Thoracic aorta (tissue), 2 donors: ENCODE measurements around the gene ADCY5. TPM values are rescaled to one million over a fixed set of nuclear protein-coding genes. Genes with fewer than 3 reads are reported as not detected.

Experiments
- ATAC-seq: fragments of 150-250 bp; one replicate; pipeline ENCODE4 v1.8.0; 2017; ENCODE audit warnings: low read depth; ENCODE audit not compliant: insufficient number of reproducible peaks, low FRiP score
- DNase-seq: peaks from one replicate; pipeline ENCODE4 v3.0.0-alpha.2; 2020; ENCODE audit warnings: low spot score
- H3K27ac ChIP-seq, 2 donors: fragments of 200-600 bp; sonication (generic); 1 replicate in 1 of 2; 2 replicates in 1 of 2; pipeline ENCODE4 v1.5.1; 2016; ENCODE audit warnings: mild to moderate bottlenecking in 2 of 2, moderate library complexity in 2 of 2
- H3K27me3 ChIP-seq: fragments of 200-600 bp; sonication (generic); replicated peaks from 2 replicates; pipeline ENCODE4 v1.6.0; 2016; ENCODE audit warnings: mild to moderate bottlenecking; ENCODE audit not compliant: insufficient read depth
- H3K36me3 ChIP-seq: fragments of 200-600 bp; sonication (generic); one replicate; pipeline ENCODE4 v1.5.1; 2016
- H3K4me1 ChIP-seq, 2 donors: fragments of 200-600 bp; sonication (generic); 1 replicate in 1 of 2; 2 replicates in 1 of 2; pipeline versions ENCODE4 v1.5.1 to v1.6.0; 2016; ENCODE audit warnings: low read depth in 2 of 2, mild to moderate bottlenecking in 1 of 2; ENCODE audit not compliant: control insufficient read depth in 1 of 2
- H3K4me3 ChIP-seq: fragments of 200-600 bp; sonication (generic); 2 replicates; pipeline ENCODE4 v1.5.1; 2016; ENCODE audit warnings: mild to moderate bottlenecking
- H3K9me3 ChIP-seq: fragments of 200-600 bp; sonication (generic); 2 replicates; pipeline ENCODE4 v1.5.1; 2016
- total RNA-seq, 2 donors: library from RNA; depleted of rRNA; stranded (reverse); fragments of >200 nt; gene quantifications; one replicate each; pipeline versions ENCODE4 v1.1.0 to v1.2.3, GENCODE V29; 2016
- TF ChIP-seq, protein P1 (sequence below): fragments of 200-600 bp; sonication (generic); IDR thresholded peaks from one replicate; pipeline ENCODE4 v1.5.1; 2019; ENCODE audit warnings: antibody characterized with exemption

Gene ADCY5
- total RNA-seq, 2 donors from 2014 or later: 104 to 123 TPM

DNA sequence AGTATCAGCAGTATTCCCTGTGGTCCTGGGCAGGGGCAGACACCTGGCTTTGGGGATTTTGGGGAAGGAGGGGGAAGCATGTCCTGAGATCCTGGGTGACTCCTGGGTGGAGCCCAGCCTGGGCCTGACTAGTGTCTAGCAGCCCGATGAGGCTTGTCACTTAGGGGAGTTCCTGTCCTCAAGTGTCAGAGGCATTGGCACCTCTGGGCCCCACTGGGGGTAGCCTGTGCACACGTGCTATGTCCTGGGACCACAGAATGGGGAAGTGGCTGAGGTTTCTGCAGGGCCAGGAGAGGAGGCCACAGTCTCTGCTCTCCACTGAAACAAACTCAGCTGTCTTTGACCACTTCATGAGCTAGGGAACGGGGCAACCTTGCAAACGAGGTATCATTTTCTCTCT lies 31.5 kb upstream of the ADCY5 start:
- TF ChIP-seq, protein P1, sequence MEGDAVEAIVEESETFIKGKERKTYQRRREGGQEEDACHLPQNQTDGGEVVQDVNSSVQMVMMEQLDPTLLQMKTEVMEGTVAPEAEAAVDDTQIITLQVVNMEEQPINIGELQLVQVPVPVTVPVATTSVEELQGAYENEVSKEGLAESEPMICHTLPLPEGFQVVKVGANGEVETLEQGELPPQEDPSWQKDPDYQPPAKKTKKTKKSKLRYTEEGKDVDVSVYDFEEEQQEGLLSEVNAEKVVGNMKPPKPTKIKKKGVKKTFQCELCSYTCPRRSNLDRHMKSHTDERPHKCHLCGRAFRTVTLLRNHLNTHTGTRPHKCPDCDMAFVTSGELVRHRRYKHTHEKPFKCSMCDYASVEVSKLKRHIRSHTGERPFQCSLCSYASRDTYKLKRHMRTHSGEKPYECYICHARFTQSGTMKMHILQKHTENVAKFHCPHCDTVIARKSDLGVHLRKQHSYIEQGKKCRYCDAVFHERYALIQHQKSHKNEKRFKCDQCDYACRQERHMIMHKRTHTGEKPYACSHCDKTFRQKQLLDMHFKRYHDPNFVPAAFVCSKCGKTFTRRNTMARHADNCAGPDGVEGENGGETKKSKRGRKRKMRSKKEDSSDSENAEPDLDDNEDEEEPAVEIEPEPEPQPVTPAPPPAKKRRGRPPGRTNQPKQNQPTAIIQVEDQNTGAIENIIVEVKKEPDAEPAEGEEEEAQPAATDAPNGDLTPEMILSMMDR: no peak
- no peak for ATAC-seq
- DNase-seq: no peak
- Histone ChIP-seq H3K36me3 (no peaks in the 10 kb centered on the region), H3K4me1 (no peaks in the 10 kb centered on the region), H3K4me3 (no peak overlapping the region), H3K27ac (no peak overlapping the region), H3K9me3 (no peaks in the 10 kb centered on the region), H3K27me3 (no peaks in the 10 kb centered on the region)

DNA sequence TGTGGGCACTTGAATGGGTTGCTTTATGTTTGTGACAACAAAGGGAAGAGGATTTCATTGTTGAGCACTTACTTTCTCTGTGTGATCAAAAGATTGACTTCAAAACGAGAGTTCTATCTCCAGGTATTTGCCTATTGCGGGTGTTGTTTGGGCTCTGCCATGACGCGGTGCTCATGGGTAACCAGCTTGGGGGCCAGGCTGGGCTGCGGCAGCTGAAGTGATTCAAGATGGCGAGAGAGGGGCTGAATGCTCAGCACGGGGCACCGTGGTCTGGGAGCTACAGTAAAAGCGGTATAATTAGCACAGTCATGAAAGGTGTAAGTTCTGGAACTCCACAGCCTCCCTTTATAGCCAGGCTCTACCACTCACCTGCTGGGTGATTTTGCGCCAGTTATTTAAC lies 31.0 kb upstream of the ADCY5 start:
- no peak for DNase-seq
- TF ChIP-seq, protein P1: no peak

DNA sequence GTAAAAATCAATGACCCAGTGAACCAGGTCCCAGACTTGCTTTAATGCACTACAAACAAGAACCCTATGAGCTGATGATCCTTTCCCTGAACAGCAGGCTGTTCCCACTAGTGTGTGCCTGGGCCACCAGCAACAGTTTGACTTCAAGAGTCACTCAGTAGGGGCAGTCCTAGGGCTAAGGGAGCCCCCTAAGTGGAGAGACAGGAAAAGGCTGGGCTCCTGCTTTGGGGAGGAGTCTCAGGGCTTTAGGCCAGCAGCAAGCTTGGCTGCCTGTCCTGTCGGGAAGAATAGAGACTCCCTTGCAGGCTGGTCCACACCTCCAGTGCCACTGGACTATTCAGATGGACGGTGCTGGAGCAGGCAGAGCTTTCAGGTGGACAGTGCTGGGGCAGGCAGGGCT lies 29.4 kb upstream of the ADCY5 start:
- Histone ChIP-seq H3K36me3 (no peaks in the 10 kb centered on the region), H3K27me3 (no peaks in the 10 kb centered on the region), H3K27ac (no peak overlapping the region), H3K4me3 (no peak overlapping the region), H3K4me1 (no peaks in the 10 kb centered on the region), H3K9me3 (no peaks in the 10 kb centered on the region)
- no peak for DNase-seq
- TF ChIP-seq, protein P1: no peak
- ATAC-seq: no peak

More for the DNA sequence above, 31.0 kb upstream of the ADCY5 start:
- no peak for ATAC-seq
- H3K4me3 ChIP-seq: no peak overlapping the region
- no peaks in the 10 kb centered on the region for H3K9me3 ChIP-seq
- H3K27ac ChIP-seq: no peak overlapping the region
- H3K4me1 ChIP-seq: no peaks in the 10 kb centered on the region
- no peaks in the 10 kb centered on the region for H3K27me3 ChIP-seq
- H3K36me3 ChIP-seq: no peaks in the 10 kb centered on the region

DNA sequence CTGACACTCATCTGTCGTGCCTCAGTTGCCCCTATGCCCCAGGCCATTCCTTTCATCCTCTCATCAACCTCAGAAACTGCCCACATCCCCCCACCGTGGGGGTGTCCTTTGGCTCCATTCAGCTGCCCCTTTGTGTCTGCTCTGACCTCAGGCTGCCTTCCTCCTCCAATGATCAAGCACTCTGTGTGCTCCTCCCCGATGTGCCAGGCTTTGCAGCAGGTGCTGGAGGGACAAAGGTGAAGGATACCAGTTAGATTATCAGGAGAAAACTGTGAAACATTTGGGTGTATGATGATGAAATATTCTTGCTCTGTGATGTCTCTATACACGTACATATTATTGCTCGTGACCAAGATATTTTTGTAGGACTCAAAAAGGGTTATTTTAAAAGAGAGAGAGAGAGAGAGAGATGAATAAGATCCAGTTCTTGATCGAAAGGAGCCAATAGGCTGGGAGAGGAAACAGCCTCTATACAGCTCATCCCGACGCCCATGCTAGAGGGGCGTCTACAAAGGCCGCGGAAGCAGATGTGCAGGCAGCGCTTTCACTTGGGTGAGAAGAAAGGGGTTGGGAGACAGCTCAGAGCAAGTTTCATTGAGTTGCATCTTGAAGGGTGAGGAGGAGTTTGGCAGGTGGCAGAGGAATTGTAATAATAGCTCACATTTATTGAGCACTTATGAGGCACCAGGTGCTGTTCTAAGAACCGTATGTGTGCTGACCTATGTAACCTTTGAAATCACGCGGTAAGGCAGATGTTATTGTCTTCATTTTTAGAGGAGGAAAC lies 28.3 kb upstream of the ADCY5 start:
- TF ChIP-seq, protein P1: no peak
- DNase-seq: no peak

DNA sequence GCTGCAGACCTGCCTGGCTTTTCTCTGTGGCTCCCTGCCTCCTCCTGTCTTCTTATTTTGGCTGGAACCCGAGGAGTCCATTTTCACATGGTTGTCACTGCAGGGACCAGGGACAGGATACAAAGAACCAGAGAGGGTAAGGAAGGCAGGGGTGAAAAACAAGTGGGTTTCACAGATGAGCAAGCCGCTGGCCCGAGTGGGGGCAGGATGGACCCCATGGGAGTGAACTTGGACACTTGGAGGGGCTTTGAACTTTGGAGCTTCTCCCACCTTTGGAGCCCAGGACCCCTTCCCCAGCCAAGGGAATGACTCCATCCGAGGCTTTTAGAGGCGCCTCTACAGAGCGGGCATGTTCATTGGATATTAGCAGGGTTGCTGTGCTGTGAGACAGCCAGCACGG lies 26.9 kb upstream of the ADCY5 start:
- H3K27ac ChIP-seq: no peak overlapping the region
- no peaks in the 10 kb centered on the region for H3K4me1 ChIP-seq
- no peaks in the 10 kb centered on the region for H3K27me3 ChIP-seq
- H3K4me3 ChIP-seq: no peak overlapping the region
- DNase-seq (no peak), ATAC-seq (no peak)
- TF ChIP-seq, protein P1: no peak
- no peaks in the 10 kb centered on the region for H3K36me3 ChIP-seq
- no peaks in the 10 kb centered on the region for H3K9me3 ChIP-seq

More for the DNA sequence above, 28.3 kb upstream of the ADCY5 start:
- Histone ChIP-seq H3K27ac (no peak overlapping the region), H3K27me3 (no peaks in the 10 kb centered on the region), H3K4me1 (no peaks in the 10 kb centered on the region), H3K4me3 (no peak overlapping the region), H3K36me3 (no peaks in the 10 kb centered on the region), H3K9me3 (no peaks in the 10 kb centered on the region)
- ATAC-seq: no peak
